Hepatocyte (in vitro differentiated cells): ENCODE measurements around the gene HIP1R. TPM values are rescaled to one million over a fixed set of nuclear protein-coding genes. Genes with fewer than 3 reads are reported as not detected.
A peak's percentile ranks its signal among the peaks of the same experiment; 100 is the strongest.

ENCODE experiments used
- DNase-seq: peaks from one replicate; pipeline ENCODE4 v3.0.0-alpha.2; 2016; ENCODE audit warnings: low spot score
- H2AFZ ChIP-seq: fragments of 200-600 bp; sonication (generic); 2 replicates; pipeline ENCODE4 v1.6.0; 2016; ENCODE audit warnings: antibody characterized with exemption, mild to moderate bottlenecking
- H3K27ac ChIP-seq: fragments of 200-600 bp; sonication (generic); 2 replicates; pipeline ENCODE4 v1.5.1; 2016; ENCODE audit warnings: mild to moderate bottlenecking
- H3K27me3 ChIP-seq: fragments of 200-600 bp; sonication (generic); 2 replicates; pipeline ENCODE4 v1.6.1; 2016
- H3K36me3 ChIP-seq: fragments of 200-600 bp; sonication (generic); replicated peaks from 2 replicates; pipeline ENCODE4 v1.5.1; 2016; ENCODE audit warnings: low read depth; ENCODE audit not compliant: insufficient read depth
- H3K4me1 ChIP-seq: fragments of 200-600 bp; sonication (generic); 2 replicates; pipeline ENCODE4 v1.5.1; 2016; ENCODE audit warnings: mild to moderate bottlenecking, moderate library complexity; ENCODE audit not compliant: insufficient read depth
- H3K4me2 ChIP-seq: fragments of 200-600 bp; sonication (generic); 2 replicates; pipeline ENCODE4 v1.6.0; 2016
- H3K4me3 ChIP-seq: fragments of 200-600 bp; sonication (generic); 2 replicates; pipeline ENCODE4 v1.5.1; 2016; ENCODE audit warnings: mild to moderate bottlenecking
- H3K79me2 ChIP-seq: fragments of 200-600 bp; sonication (generic); 2 replicates; pipeline ENCODE4 v1.6.0; 2017; ENCODE audit warnings: mild to moderate bottlenecking
- H3K9me2 ChIP-seq: fragments of 200-600 bp; sonication (generic); replicated peaks from 2 replicates; pipeline ENCODE4 v1.6.0; 2017; ENCODE audit warnings: mild to moderate bottlenecking; ENCODE audit not compliant: insufficient read depth
- H3K9me3 ChIP-seq: fragments of 200-600 bp; sonication (generic); 2 replicates; pipeline ENCODE4 v1.5.1; 2016; ENCODE audit warnings: low read depth, mild to moderate bottlenecking
- H4K20me1 ChIP-seq: fragments of 200-600 bp; sonication (generic); 2 replicates; pipeline ENCODE4 v1.6.0; 2016; ENCODE audit warnings: mild to moderate bottlenecking; ENCODE audit not compliant: insufficient read depth, poor library complexity, severe bottlenecking
- CTCF ChIP-seq: fragments of 200-600 bp; sonication (generic); IDR thresholded peaks from 2 replicates; pipeline ENCODE4 v1.5.1; 2016; ENCODE audit warnings: antibody characterized with exemption, mild to moderate bottlenecking; ENCODE audit not compliant: poor library complexity
- EZH2 ChIP-seq: fragments of 200-600 bp; sonication (generic); IDR thresholded peaks from 2 replicates; pipeline ENCODE4 v1.6.1; 2016; ENCODE audit warnings: antibody characterized with exemption, mild to moderate bottlenecking, borderline replicate concordance
- EZH2phosphoT487 ChIP-seq: fragments of 200-600 bp; sonication (generic); IDR thresholded peaks from one replicate; pipeline ENCODE4 v1.6.1; 2018; ENCODE audit warnings: antibody characterized with exemption, mild to moderate bottlenecking, low read depth, moderate library complexity; ENCODE audit not compliant: unreplicated experiment, severe bottlenecking
- WGBS: methylation state at CpG from one replicate; pipeline ENCODE4 v1.1.6; 2016; ENCODE audit warnings: low lambda C conversion rate; ENCODE audit errors: missing lambda C conversion rate; 5-methylcytosine and 5-hydroxymethylcytosine counted together
- polyA plus RNA-seq: library from polyadenylated mRNA; unstranded; fragments of >200 nt; fragmentation: Nextera tagmentation; extraction: Ambion mirVana; gene quantifications from 2 replicates; pipeline ENCODE4 v1.2.1, GENCODE V29; 2016
- total RNA-seq: library from RNA; depleted of rRNA; stranded (reverse); fragments of >200 nt; gene quantifications from 2 replicates; pipeline ENCODE4 v1.2.3, GENCODE V29; 2014

HIP1R gene
- total and polyA plus RNA-seq, 2 experiments from 2014 or later = 31.8 to 44.3 TPM

- 68% methylated on average over 7 of the region's 7 CpGs for WGBS
- no peaks in the 10 kb centered on the region for H3K79me2 ChIP-seq
- no peak overlapping the region for H3K27ac ChIP-seq
- no peaks in the 10 kb centered on the region for H3K9me2 ChIP-seq
- TF ChIP-seq CTCF = no peak
- no peak for TF ChIP-seq EZH2phosphoT487
- no peak for TF ChIP-seq EZH2
- H3K27me3 ChIP-seq = no peaks in the 10 kb centered on the region
- no peaks in the 10 kb centered on the region for H3K4me1 ChIP-seq
- peak; percentile 48 for DNase-seq
- H2AFZ ChIP-seq = no peak overlapping the region
- H3K9me3 ChIP-seq = no peaks in the 10 kb centered on the region
- no peak overlapping the region for H3K4me3 ChIP-seq
- no peak overlapping the region for H3K4me2 ChIP-seq
- no peaks in the 10 kb centered on the region for H3K36me3 ChIP-seq
- no peaks in the 10 kb centered on the region for H4K20me1 ChIP-seq
Measured at GRCh38 chr12:122830517-122831214, 4.6 kb upstream of the HIP1R start.

GRCh38 chr12:122834104-122834920 is 945 bp upstream of the HIP1R start:
- peak overlapping the region; percentile 63 for H3K4me3 ChIP-seq
- H3K36me3 ChIP-seq = no peaks in the 10 kb centered on the region
- H3K4me2 ChIP-seq = peak overlapping the region; percentile 80
- H2AFZ ChIP-seq = peak overlapping the region; percentile 47
- H3K4me1 ChIP-seq = peaks cover 10% of the 10 kb centered on the region
- peak; percentile 83 for DNase-seq
- TF ChIP-seq CTCF = no peak
- TF ChIP-seq EZH2phosphoT487 = no peak
- TF ChIP-seq EZH2 = no peak
- WGBS = 14% methylated on average over 21 of the region's 21 CpGs
- H3K9me2 ChIP-seq = no peaks in the 10 kb centered on the region
- H3K79me2 ChIP-seq = peaks cover 16% of the 10 kb centered on the region
- H3K27me3 ChIP-seq = no peaks in the 10 kb centered on the region
- H3K9me3 ChIP-seq = no peaks in the 10 kb centered on the region
- H4K20me1 ChIP-seq = no peaks in the 10 kb centered on the region
- H3K27ac ChIP-seq = peak overlapping the region; percentile 88

- Histone ChIP-seq H3K36me3 (no peaks in the 10 kb centered on the region), H3K79me2 (peaks cover 30% of the 10 kb centered on the region), H3K4me2 (peak overlapping the region; percentile 83), H3K4me3 (peak overlapping the region; percentile 59), H2AFZ (peak overlapping the region; percentile 58), H4K20me1 (no peaks in the 10 kb centered on the region), H3K27ac (peak overlapping the region; percentile 93), H3K9me3 (no peaks in the 10 kb centered on the region), H3K9me2 (no peaks in the 10 kb centered on the region), H3K27me3 (no peaks in the 10 kb centered on the region), H3K4me1 (peaks cover 12% of the 10 kb centered on the region)
- DNase-seq = peak; percentile 76
- TF ChIP-seq CTCF (no peak), EZH2phosphoT487 (no peak), EZH2 (no peak)
- WGBS = no CpG with 5 or more reads among the region's 43 CpGs
Measured at GRCh38 chr12:122835750-122836026, 431 bp downstream of the HIP1R start.
